Stimulated activated CD4-positive, alpha-beta T cell treated with anti-CD3 and anti-CD28 coated beads, Interleukin-1b, Interleukin-23, amount 100 ng/mL, for 4 hours (primary cell): Measurements from ENCODE around the gene PPP4R4.
A peak's percentile ranks its signal among the peaks of the same experiment; 100 is the strongest.
"Not testable (repeated sequence)": the region's sequence is repeated elsewhere in the genome, so short reads cannot be mapped to it uniquely, and the experiment has no call there.

Experiments
- DNase-seq, 2 donors: peaks; one replicate each; pipeline ENCODE4 v3.0.0-alpha.2; 2020; ENCODE audit warnings: low read depth in 2 of 2

PPP4R4 gene

DNA sequence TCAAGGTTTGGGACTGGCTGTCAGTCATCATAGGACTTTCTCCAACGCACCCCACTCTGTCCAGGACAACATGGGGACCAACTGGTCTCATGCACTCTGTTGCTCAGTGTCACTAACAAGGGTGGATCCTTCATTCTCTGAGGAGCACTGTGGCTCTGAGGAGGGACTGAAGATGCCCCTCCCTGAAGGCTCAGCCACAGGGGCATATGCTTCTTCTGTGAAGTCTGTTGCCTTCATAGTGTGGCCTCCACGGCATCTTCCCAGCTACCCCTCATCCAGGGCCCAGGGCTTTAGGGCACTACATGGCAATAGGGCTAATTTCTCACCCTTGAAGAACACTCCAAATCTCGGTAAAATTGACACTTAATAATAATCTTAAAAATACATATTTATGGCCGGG lies 30.4 kb upstream of the PPP4R4 start:
- no peak for DNase-seq

DNA sequence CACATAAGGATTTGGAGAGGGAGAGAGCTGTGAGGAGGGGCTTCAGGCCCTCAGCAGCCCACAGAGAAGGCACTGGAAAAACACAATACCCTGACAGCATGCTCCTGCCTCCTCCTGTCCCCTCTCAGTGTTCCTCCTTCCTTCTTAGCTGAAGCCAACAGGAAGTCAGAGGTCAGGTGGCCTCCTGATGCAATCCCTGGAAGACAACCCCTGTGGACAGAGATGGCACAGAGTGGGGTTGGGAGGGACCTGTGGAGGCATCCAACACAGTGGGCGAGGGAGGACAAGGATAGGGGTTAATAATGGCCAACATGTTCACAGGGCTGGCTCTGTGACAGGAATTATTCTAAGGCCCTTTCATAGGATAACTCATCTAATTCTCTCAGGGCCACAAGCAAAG lies 29.4 kb upstream of the PPP4R4 start:
- no peak for DNase-seq

DNA sequence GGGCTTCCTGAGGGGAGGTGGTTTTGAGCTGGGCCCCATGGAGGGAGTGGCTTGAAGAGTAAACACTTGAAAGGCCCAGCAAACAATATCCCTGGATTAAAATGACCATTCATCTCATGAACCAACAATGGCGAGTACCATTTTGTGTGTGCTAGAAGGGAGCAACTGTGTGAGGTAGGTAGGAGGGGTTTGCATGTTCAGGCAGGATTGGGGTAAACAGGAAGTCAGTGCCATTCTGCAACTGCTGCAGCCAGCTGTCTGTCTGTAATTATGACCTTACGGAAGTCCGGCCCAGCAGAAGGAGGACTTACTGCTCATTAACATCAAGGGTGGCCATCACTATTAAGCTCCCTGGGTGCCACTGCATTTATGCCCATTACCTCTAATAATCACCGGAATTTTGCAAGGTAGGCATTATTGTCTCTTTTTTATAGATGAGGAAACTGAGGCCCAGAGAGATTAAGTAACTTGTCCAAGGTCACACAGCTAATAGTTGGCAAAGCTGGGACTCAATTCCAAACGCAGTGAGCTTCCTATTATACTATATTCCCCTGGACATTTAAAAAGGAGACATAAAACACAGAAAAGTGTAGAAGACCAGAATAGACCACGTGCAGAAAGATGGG lies 28.1 kb upstream of the PPP4R4 start:
- DNase-seq, result no peak

DNA sequence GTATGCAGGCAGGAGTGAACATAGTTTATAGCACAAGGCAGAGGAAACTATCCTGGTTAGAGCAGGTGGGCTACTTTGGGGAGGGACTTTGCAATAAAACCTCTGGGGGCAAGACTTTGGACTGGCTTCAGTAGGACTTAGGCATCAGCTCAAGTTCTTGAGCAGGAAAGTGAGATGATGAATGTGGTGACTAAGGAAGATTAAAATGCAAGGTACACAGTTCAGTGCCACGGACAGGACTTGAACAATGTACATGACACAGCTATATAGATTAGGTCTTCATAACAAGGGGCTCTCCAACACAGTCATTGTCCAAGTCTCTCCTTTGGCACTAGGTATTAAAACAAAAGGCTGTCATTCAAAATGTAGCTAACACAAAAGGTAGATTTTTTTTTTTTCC lies 21.4 kb upstream of the PPP4R4 start:
- no peak for DNase-seq

DNA sequence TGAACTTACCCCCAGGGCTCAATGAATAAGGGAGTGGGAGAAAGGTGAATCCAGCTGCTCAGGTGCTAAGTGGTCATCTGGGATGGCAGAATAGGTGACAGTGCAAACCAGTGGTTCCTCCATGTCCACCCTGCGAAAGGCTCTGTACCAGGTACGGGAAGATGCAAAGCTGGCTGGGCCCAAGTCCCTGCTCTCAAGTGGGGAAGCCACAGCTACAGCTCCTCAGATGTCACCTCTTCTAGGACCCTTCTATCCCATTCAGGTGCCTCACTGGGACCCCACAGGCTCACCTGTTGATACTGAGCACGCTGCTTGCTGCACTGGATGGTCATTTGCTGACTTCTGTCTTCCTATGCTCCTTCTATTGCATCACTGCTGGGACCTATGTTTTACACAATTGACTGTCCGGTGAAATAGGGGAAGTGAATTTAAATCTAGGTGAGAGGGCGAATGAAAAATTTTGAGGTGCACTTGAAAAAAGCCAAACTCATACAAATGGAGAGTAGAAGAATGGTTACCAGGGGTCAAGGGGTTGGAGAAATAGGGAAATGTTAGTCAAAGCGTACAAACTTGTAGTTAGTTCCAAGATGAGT lies 20.3 kb upstream of the PPP4R4 start:
- DNase-seq, result no peak

DNA sequence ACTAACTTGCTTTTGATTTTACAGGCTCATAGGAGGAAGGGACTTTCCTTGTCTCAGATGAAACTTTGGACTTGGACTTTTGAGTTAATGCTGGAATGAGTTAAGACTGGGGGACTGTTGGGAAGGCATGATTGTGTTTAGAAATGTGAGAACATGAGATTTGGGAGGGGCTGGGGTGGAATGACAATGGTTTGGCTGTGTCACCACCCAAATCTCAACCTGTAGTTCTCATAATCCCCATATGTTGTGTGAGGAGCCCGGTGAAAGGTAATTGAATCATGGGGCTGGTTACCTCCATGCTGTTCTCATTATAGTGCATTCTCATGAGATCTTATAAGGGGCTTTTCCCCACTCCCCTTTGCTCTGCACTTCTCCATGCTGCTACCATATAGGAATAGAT lies 18.0 kb upstream of the PPP4R4 start:
- not testable (repeated sequence) for DNase-seq

DNA sequence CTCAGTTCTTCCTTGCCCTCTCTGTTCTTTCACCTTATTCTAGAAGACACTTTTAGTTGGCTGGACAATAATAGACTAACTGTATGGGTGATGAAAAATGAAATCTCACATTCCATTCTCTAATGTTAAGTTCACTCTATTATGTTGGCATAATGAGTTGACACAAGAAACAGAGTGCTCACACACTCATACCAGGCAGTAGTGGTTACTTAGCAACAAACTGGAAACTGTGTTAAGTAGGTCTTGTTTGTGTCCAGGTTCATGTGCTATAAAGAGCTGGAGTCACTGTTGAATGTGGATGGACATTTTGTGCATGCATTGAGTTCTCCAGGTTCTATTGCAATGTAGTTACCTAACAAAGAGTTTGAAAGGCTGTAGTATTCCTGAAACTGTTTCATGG lies 16.9 kb upstream of the PPP4R4 start:
- no peak for DNase-seq

DNA sequence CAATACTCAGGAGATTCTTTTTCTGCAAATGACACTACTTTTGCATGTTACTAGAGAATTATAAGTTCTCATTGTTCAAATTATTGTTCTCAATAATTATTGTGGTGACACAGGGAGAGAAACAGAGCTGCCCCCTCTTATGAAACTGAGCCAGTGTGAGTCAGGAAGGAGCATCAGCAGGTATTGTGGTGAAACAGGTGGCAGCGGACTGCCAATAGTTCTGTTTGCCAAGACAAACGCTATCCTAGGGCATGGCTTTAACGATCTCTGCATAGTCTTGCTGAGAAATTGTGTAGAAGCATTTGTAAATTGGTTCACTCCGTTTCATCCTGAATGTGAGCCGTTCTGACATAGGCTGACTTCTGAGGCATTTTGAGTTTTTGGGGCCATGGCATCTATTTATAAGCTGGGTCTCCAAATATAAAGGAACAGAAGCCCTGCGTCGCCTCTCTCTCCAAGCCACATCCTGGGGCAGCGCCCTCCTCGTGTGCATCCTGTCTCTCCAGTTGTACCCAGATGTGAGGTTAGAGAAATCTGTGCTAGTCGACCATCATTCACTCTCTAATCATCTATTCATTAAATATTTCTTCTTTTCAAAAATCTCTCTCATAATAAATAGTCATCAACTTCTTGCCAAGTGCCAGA lies 15.8 kb upstream of the PPP4R4 start:
- no peak for DNase-seq

DNA sequence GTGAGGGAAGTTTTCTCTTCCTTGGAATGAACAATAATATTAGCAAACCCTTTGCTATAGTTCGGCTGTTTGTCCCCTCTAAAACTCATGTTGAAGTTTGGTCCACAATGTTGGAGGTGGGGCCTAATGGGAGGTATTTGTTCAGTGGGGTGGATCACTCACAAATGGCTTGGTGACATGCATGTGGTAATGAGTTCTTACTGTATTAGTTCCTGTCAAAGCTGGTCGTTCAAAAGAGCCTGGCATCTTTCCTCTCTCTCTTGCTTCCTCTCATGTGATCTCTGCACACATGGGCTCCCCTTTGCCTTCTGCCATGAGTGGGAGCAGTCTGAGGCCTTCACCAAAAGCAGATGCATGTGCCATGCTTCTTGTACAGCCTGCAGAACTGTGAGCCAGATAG lies 13.1 kb upstream of the PPP4R4 start:
- no peak for DNase-seq

DNA sequence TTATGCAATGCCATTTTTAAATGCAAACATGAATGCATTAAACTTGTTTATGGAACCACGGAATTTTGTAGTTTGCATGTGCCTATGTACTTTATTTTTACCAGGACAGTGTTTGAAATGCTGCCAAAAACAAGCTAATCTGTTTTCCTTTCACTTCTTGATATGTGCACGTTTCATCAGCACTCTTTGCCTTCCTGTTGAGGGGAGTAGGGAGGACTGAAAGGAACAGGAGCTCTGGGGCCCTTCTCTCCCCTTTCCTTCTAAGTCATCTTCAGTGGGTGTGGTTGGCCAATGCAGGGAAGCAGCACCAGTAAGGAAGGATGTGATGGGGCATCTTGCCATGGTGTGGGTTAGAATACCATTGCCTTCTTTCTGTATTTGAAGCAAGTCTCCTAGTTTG lies 12.1 kb upstream of the PPP4R4 start:
- no peak for DNase-seq

DNA sequence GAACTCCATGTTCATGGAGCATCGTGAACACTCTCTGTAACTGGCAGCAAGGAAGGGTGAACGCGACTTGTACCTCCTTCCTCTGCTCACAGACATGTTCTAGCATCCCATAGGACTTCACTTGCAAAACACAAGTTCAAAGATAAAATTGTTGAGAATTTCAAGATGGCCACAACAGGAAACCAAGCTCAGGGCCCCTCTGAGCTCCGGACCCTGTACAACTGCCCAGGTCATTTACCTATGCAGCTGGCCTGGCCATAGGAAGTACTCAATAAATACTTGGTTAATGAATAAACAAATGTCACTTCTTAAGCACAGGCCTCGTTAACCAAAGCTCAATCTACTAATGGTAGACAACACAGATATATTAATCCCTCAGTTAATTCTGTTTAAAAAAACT lies 11.7 kb upstream of the PPP4R4 start:
- DNase-seq, result no peak

DNA sequence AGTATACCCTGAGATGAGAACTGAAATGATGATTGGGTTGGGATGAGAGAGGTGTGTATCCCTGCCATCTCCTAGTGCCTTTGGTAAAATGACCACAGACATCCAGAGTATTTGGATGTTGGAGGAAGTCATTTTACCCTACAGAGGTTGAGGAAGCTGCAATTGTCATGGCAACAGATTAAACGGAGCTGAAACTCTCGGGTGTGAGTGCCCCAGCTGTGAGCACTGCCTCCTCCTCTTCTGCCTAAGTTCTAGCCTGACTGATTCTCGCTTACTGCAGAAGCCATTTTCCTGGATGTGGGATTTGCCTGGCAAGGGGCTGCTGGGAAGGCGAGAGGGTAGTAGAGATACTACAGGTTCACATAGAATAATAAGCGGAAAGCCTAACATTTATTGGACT lies 10.3 kb upstream of the PPP4R4 start:
- no peak for DNase-seq

DNA sequence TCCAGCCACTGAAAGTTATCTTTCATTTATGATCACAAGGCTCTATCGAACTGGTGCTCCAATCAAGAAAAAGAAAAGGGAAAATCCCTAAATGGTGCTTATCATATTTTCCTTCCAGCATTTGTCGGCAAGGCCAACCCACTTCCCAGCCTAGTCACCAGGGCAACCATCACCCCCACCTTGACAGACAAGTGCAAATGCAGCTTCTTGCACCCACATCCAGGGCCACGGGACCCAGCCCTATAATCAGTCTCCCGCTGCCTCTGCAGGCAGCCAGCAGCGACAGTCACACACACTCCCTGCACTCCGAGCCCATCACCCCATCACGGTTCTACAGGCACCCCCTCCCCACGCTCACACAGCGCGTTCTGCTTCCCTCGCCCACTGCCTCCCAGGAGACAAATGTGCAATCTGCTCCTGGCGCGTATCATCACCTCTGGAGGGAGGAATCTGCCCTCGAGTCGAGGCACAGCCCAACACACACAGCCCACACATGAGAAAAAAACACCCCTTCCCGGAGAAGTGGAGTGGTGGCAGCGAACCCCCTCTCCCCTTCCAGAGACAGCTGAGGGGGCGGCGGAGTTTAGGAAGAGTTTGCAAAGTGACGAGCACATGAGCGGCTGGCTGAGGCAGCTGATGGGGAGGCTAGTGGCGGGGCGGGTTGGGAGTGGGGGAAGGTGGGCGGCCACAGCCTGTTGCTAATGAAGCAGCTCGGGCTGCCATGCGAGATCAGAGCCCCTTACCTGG lies 9.3 kb upstream of the PPP4R4 start:
- DNase-seq, result no peak

DNA sequence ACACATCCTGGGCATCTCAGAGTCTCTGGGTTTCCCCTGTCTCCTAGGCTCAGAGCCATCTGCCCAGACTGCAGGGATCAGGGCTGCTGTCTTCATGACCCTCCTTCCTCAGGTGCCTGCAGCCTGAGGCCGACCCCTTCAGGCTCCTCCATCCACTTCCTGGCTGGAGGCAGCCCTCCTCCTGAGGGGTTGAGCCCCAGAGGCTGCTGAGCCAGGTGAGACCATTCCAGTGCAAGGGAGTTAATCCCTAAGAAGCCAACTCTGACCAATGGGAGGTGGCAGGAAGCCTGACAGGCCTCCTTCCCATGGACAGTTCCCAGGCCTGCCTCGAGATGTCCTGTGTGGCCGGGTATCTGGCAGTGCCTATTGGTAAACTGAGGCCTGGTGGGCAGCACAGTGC lies 8.4 kb upstream of the PPP4R4 start:
- no peak for DNase-seq

DNA sequence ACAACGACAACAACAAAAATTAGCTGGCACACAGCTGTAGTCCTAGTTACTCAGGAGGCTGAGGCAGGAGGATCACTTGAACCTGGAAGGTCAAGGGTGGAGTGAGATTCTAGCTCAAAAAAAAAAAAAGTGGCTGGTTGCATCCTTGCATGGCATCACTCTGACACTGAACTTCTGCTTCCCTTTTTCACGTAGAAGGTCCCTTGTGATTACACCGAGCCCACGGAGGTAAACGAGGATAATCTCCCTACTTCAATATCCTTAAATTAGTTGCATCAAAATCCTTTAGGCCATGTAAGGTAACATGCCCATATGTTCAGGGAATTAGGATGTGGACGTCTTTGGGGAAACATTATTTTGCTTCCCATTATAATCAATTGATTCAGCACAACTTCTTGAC lies 4.0 kb upstream of the PPP4R4 start:
- no peak for DNase-seq

DNA sequence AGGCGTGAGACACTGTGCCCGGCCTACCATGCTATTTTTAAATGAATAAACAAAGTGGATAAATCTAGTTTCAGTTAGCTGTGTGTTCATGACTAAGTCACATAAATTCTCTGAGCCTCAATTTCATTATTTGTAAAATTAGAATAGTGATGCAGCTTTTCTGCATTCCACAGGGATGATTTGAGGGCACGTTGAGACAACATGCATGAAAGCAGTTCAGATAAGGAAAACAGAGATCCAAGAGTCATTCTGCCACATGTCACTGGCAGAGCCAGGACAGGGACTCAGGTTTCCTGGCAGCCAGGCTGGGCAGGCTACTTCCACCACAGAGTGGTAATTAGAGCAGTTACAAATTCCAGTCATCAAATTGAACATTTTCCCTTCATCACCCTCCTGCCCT lies 2.9 kb upstream of the PPP4R4 start:
- no peak for DNase-seq

DNA sequence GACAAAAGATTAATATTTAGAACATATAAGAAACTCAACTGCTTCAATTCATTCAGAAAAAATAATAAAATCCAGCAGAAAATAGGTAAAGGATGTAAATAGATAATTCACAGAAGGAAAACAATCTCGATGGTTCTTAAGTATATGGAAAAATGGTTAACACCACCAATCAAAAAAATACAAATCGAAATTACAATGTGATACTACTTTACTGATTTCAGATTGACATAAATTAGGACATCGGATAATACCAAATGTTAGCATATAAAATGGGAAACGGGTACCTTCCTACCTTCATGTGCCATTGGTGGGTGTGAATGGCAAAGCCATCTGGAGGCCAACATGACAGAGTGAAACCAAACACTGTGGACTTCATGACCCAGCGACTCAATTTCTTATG lies 1.6 kb upstream of the PPP4R4 start:
- DNase-seq, result no peak

DNA sequence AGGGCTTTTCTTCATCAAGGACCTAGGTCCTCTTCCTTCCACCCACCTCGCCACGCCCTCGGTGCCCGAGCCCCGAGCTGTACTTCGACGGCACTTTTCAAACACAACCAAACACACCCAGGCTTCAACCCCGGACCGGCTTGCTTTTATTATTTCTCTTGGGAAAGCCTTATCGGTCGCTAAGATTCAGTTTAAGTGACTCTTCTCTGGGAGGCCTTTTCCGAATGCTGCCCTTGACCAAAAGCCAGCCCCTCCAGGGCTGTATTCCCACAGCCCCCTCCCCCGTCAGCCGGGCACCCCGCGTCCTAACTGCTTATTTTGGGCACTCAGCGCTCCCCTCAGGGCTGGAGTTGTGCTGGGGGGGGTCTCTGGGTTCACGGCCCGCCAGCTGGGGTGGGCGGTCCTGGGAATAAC lies 644 bp upstream of the PPP4R4 start:
- no peak for DNase-seq

DNA sequence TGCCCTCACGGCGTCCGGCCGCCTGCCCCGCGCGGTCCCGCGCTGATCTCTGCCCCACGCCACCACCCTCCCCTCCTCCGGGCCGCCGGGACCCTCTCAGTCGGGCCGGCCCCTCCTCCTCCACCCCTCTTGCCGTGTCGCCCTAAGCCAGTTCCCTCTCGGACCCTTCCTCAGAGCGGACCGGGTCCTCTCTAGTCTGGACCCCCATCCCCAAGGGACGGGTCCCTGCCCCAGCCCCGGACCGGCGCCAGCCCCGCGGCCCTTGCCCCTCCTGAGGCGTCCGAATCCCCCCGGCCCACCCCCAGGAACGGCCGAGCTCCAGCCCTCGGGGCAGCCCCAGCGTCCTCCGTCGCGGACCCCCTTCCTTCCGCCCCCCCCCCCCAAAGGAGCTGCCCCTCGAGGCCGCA lies 485 bp downstream of the PPP4R4 start:
- DNase-seq, result no peak

DNA sequence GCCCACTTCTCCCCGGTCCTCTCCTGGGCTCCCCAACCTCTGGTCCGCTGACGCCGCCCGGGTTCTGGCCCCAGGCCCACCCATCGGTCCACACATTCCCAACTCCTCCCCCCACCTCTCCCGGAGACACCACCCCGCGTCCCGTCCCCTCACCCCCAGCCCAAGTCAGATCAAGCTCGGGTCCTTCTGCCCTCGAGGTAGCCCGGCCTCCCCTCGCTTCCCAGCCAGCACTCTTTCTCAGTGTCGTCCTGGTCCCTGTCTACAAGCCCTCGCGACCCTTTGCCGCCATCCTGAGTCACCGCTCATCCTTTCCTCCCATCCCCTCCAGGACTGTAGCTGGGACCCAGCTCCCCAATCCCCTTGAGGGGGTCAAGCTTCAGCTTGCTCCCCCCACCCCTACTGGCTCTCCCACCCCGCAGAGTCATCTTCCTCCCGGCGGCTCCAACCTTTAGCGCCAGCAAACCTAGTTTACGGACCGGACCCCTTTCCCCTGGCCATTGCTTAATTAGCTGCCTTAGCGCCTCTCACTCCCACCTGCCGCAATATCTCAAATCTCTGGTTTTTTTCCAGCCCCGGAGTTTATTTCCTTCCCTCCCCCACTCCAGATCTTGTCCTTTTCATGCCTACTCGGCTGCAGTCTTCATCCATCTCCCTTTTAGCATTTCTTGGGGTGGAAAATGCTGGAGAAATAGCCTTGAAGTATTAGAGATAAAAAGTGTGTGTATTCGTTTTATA lies 1.1 kb downstream of the PPP4R4 start:
- peak in 1 of 2 donors; percentile 12 for DNase-seq

DNA sequence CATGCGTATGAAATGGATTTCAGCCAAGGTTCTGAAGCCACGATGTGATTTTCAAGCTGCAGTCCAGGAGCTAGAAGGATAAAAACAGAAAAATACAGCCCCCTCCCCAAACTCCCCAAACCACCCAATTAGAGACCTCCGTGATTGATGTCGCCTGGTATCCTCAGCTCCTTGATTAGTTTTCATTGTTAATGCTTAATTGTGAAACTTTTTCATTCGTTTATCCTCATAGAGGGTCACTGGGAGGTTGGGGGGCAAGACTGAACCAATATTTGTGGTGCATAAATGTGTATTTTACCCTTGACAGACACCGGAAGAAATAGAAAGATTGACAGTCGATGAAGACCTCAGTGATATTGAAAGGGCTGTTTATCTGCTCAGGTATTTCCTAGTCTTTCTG lies 1.6 kb downstream of the PPP4R4 start:
- DNase-seq, result no peak

DNA sequence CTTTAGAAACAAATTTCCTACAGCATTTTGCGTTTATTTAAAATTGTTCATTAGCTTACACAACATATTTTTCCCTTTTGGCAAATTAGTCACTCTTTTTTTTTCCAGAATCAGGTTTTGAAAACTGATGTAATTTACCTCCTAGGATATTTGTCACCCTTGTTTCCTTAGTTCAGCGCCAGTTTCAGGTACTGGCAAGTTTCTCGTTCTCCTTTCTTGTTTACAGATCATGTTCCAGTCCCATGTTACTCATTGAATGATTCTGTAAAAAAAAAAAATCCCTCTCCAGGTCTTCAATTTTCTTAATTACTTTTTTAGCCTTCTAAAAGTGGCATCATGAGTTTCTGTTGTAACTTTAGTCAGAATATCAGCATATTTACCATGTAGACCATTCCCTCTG lies 2.7 kb downstream of the PPP4R4 start:
- DNase-seq, result no peak
